ENCODE measurements around the gene AGAP2.

DNA sequence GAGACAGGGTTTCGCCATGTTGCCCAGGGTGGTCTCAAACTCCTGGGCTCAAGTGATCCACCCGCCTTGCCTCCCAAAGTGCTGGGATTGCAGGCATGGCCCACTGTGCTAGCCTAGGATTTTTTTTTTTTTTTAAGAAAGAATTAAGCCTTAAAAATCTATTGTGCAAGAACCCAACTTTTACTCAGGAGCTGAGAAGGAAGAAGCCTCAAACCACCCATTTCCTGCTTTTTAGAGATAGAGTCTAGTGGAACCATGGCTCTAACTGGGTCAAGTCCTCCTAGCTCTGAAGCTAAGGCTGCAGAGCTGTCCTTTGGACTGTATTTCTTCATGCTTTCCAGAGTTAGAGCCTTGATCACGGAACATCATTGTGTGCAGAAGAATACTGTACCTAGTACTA, 42.7 kb upstream of the AGAP2 start:
- TF ChIP-seq, protein P1, sequence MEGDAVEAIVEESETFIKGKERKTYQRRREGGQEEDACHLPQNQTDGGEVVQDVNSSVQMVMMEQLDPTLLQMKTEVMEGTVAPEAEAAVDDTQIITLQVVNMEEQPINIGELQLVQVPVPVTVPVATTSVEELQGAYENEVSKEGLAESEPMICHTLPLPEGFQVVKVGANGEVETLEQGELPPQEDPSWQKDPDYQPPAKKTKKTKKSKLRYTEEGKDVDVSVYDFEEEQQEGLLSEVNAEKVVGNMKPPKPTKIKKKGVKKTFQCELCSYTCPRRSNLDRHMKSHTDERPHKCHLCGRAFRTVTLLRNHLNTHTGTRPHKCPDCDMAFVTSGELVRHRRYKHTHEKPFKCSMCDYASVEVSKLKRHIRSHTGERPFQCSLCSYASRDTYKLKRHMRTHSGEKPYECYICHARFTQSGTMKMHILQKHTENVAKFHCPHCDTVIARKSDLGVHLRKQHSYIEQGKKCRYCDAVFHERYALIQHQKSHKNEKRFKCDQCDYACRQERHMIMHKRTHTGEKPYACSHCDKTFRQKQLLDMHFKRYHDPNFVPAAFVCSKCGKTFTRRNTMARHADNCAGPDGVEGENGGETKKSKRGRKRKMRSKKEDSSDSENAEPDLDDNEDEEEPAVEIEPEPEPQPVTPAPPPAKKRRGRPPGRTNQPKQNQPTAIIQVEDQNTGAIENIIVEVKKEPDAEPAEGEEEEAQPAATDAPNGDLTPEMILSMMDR (IDR thresholded peaks at IDR 0.05): no peak
- TF ChIP-seq POLR2A (IDR thresholded peaks at IDR 0.05): no peak
